ENCODE data around the gene MAEL. TPM values are rescaled to one million over a fixed set of nuclear protein-coding genes. Genes with fewer than 3 reads are reported as not detected.

The MAEL gene
- total and polyA plus RNA-seq, 7 experiments from 2014 or later: not detected

- H3K36me3 ChIP-seq (ENCODE audit: control insufficient read depth in 2 of 3, insufficient read depth in 3 of 3, low read length in 3 of 3): peaks cover 0 to 31% (median 0%) of the 10 kb centered on the region in 3 experiments
- Mint-ChIP-seq H3K36me3 (peaks cover 0 to 35% (median 5%) of the 10 kb centered on the region in 5 donors), H3K4me1 (peaks cover 0 to 8% (median 7%) of the 10 kb centered on the region in 7 donors), H3K4me3 (no peak overlapping the region), H3K9me3 (no peaks in the 10 kb centered on the region), H3K27ac (no peak overlapping the region), H3K27me3 (no peaks in the 10 kb centered on the region)
- H3K27me3 ChIP-seq (ENCODE audit: control insufficient read depth in 2 of 2, insufficient read depth in 2 of 2, low read length in 2 of 2): no peaks in the 10 kb centered on the region
- H3K4me1 ChIP-seq (ENCODE audit: control insufficient read depth in 2 of 2, insufficient read depth in 2 of 2, low read length in 2 of 2): peaks cover 0 to 4% of the 10 kb centered on the region in 2 donors
- intact Hi-C loops (cut with micrococcal nuclease): loop anchor here (5.0 to 10.0 kb wide), 2 partner anchors 1130 to 1132 kb away; no protein-coding TSS in a partner anchor
- peak; percentile 20 for ATAC-seq
- CTCF ChIA-PET: interaction anchor here (0.6 to 12.3 kb wide), 7 partner anchors 52 to 578 kb away, joined by 3 to 354 read pairs (median 3); no protein-coding TSS in a partner anchor
- H3K27ac ChIP-seq (ENCODE audit: low read depth, low read length): no peak overlapping the region
- no peak overlapping the region for H3K4me3 ChIP-seq (ENCODE audit: low read length)
- no peaks in the 10 kb centered on the region for H3K9me3 ChIP-seq (ENCODE audit: control insufficient read depth in 2 of 3, low read length in 3 of 3)
- peak in 1 of 9 donors; percentile 4 for DNase-seq
- POLR2A ChIA-PET: interaction anchor here (0.6 kb wide), 1 partner anchor 146 kb away, joined by 4 read pairs; no protein-coding TSS in a partner anchor
Measured at GRCh38 chr1:167057241-167057688, 68.2 kb downstream of the MAEL start.

GRCh38 chr1:167059045-167059808 is 70.1 kb downstream of the MAEL start:
- no peak overlapping the region for H3K4me3 ChIP-seq (ENCODE audit: low read length)

GRCh38 chr1:167059809-167060107 is 70.7 kb downstream of the MAEL start:
- CTCF ChIA-PET: interaction anchor here (0.6 to 12.3 kb wide), 35 partner anchors 13 to 1437 kb away, joined by 3 to 354 read pairs (median 4); partner anchors contain the start of genes GPA33, POU2F1 and STYXL2
- H3K27me3 ChIP-seq (ENCODE audit: control insufficient read depth in 2 of 2, insufficient read depth in 2 of 2, low read length in 2 of 2): no peaks in the 10 kb centered on the region
- no peak for DNase-seq
- Mint-ChIP-seq H3K4me3 (no peak overlapping the region), H3K36me3 (peaks cover 0 to 30% (median 0%) of the 10 kb centered on the region in 5 donors), H3K9me3 (no peaks in the 10 kb centered on the region), H3K27me3 (no peaks in the 10 kb centered on the region), H3K27ac (peak overlapping the region in 1 of 9 donors; percentile 11), H3K4me1 (peaks cover 0 to 10% (median 6%) of the 10 kb centered on the region in 7 donors)
- POLR2A ChIA-PET: interaction anchor here (1.6 to 4.0 kb wide), 2 partner anchors 30 to 149 kb away, joined by 4 to 23 read pairs; partner anchors contain the start of gene GPA33
- H3K4me3 ChIP-seq (ENCODE audit: low read length): no peak overlapping the region
- no peak for ATAC-seq
- no peak overlapping the region for H3K27ac ChIP-seq (ENCODE audit: low read depth, low read length)
- intact Hi-C loops (cut with micrococcal nuclease): loop anchor here (1.0 to 10.0 kb wide), 5 partner anchors 85 to 1135 kb away; partner anchors contain the start of gene ILDR2 (in 2 of the 2)
- H3K4me1 ChIP-seq (ENCODE audit: control insufficient read depth in 2 of 2, insufficient read depth in 2 of 2, low read length in 2 of 2): peaks cover 0 to 4% of the 10 kb centered on the region in 2 donors
- peaks cover 0 to 25% (median 0%) of the 10 kb centered on the region in 3 experiments for H3K36me3 ChIP-seq (ENCODE audit: control insufficient read depth in 2 of 3, insufficient read depth in 3 of 3, low read length in 3 of 3)
- H3K9me3 ChIP-seq (ENCODE audit: control insufficient read depth in 2 of 3, low read length in 3 of 3): no peaks in the 10 kb centered on the region

More at GRCh38 chr1:167059045-167059808, 70.1 kb downstream of the MAEL start:
- Histone ChIP-seq H3K27me3 (ENCODE audit: control insufficient read depth in 2 of 2, insufficient read depth in 2 of 2, low read length in 2 of 2) (no peaks in the 10 kb centered on the region), H3K27ac (ENCODE audit: low read depth, low read length) (no peak overlapping the region), H3K36me3 (ENCODE audit: control insufficient read depth in 2 of 3, insufficient read depth in 3 of 3, low read length in 3 of 3) (peaks cover 0 to 27% (median 0%) of the 10 kb centered on the region in 3 experiments), H3K4me1 (ENCODE audit: control insufficient read depth in 2 of 2, insufficient read depth in 2 of 2, low read length in 2 of 2) (peaks cover 0 to 4% of the 10 kb centered on the region in 2 donors), H3K9me3 (ENCODE audit: control insufficient read depth in 2 of 3, low read length in 3 of 3) (no peaks in the 10 kb centered on the region)
- no peaks in the 10 kb centered on the region for H3K27me3 Mint-ChIP-seq
- ChIA-PET CTCF (interaction anchor here (0.6 to 12.3 kb wide), 39 partner anchors 9 to 1438 kb away, joined by 3 to 354 read pairs (median 4); partner anchors contain the start of genes GPA33, ILDR2, POU2F1 and STYXL2), POLR2A (interaction anchor here (1.0 to 4.0 kb wide), 3 partner anchors 30 to 148 kb away, joined by 3 to 23 read pairs (median 4); partner anchors contain the start of gene GPA33)
- H3K4me1 Mint-ChIP-seq: peaks cover 0 to 8% (median 6%) of the 10 kb centered on the region in 7 donors
- intact Hi-C loops (cut with micrococcal nuclease): loop anchor here (1.0 to 10.0 kb wide), 4 partner anchors 84 to 1134 kb away; partner anchors contain the start of gene ILDR2 (in 2 of the 2)
- DNase-seq (peak; percentile 38 to 75 (median 57)), ATAC-seq (peak; percentile 78)
- no peaks in the 10 kb centered on the region for H3K9me3 Mint-ChIP-seq
- no peak overlapping the region for H3K4me3 Mint-ChIP-seq
- peaks cover 0 to 28% (median 0%) of the 10 kb centered on the region in 5 donors for H3K36me3 Mint-ChIP-seq
- peak overlapping the region in 6 of 9 donors; percentile 5 to 55 (median 25) for H3K27ac Mint-ChIP-seq

- Histone ChIP-seq H3K9me3 (ENCODE audit: control insufficient read depth in 2 of 3, low read length in 3 of 3) (no peaks in the 10 kb centered on the region), H3K27ac (ENCODE audit: low read depth, low read length) (no peak overlapping the region), H3K27me3 (ENCODE audit: control insufficient read depth in 2 of 2, insufficient read depth in 2 of 2, low read length in 2 of 2) (no peaks in the 10 kb centered on the region), H3K4me1 (ENCODE audit: control insufficient read depth in 2 of 2, insufficient read depth in 2 of 2, low read length in 2 of 2) (peaks cover 0 to 4% of the 10 kb centered on the region in 2 donors), H3K36me3 (ENCODE audit: control insufficient read depth in 2 of 3, insufficient read depth in 3 of 3, low read length in 3 of 3) (peaks cover 0 to 19% (median 0%) of the 10 kb centered on the region in 3 experiments), H3K4me3 (ENCODE audit: low read length) (no peak overlapping the region)
- H3K36me3 Mint-ChIP-seq: peaks cover 0 to 29% (median 0%) of the 10 kb centered on the region in 5 donors
- peaks cover 0 to 10% (median 6%) of the 10 kb centered on the region in 7 donors for H3K4me1 Mint-ChIP-seq
- ChIA-PET POLR2A (interaction anchor here (0.6 to 4.0 kb wide), 4 partner anchors 29 to 149 kb away, joined by 3 to 23 read pairs (median 5); partner anchors contain the start of gene GPA33), CTCF (interaction anchor here (0.6 to 12.3 kb wide), 36 partner anchors 13 to 460 kb away, joined by 3 to 354 read pairs (median 4); partner anchors contain the start of genes GPA33, POU2F1 and STYXL2)
- DNase-seq (no peak), ATAC-seq (no peak)
- H3K27me3 Mint-ChIP-seq: no peaks in the 10 kb centered on the region
- intact Hi-C loops (cut with micrococcal nuclease): loop anchor here in 1 of 2 donors (10.0 kb wide), 1 partner anchor 576 kb away; no protein-coding TSS in a partner anchor
- no peak overlapping the region for H3K4me3 Mint-ChIP-seq
- peak overlapping the region in 1 of 9 donors; percentile 29 for H3K27ac Mint-ChIP-seq
- H3K9me3 Mint-ChIP-seq: no peaks in the 10 kb centered on the region
Measured at GRCh38 chr1:167060141-167061072, 71.3 kb downstream of the MAEL start.

- Mint-ChIP-seq H3K4me1 (peaks cover 0 to 10% (median 6%) of the 10 kb centered on the region in 7 donors), H3K9me3 (no peaks in the 10 kb centered on the region), H3K4me3 (no peak overlapping the region), H3K27me3 (no peaks in the 10 kb centered on the region), H3K36me3 (peaks cover 0 to 24% (median 0%) of the 10 kb centered on the region in 5 donors), H3K27ac (peak overlapping the region in 2 of 9 donors; percentile 29 to 62)
- Histone ChIP-seq H3K36me3 (ENCODE audit: control insufficient read depth in 2 of 3, insufficient read depth in 3 of 3, low read length in 3 of 3) (peaks cover 0 to 16% (median 0%) of the 10 kb centered on the region in 3 experiments), H3K4me3 (ENCODE audit: low read length) (no peak overlapping the region), H3K4me1 (ENCODE audit: control insufficient read depth in 2 of 2, insufficient read depth in 2 of 2, low read length in 2 of 2) (peaks cover 0 to 4% of the 10 kb centered on the region in 2 donors), H3K9me3 (ENCODE audit: control insufficient read depth in 2 of 3, low read length in 3 of 3) (no peaks in the 10 kb centered on the region), H3K27ac (ENCODE audit: low read depth, low read length) (no peak overlapping the region), H3K27me3 (ENCODE audit: control insufficient read depth in 2 of 2, insufficient read depth in 2 of 2, low read length in 2 of 2) (no peaks in the 10 kb centered on the region)
- POLR2A ChIA-PET: interaction anchor here (0.6 to 4.0 kb wide), 3 partner anchors 29 to 150 kb away, joined by 3 to 23 read pairs (median 6); partner anchors contain the start of gene GPA33
- DNase-seq (no peak), ATAC-seq (no peak)
- intact Hi-C loops (cut with micrococcal nuclease): loop anchor here in 1 of 2 donors (10.0 kb wide), 1 partner anchor 576 kb away; no protein-coding TSS in a partner anchor
- CTCF ChIA-PET: interaction anchor here (0.6 to 12.3 kb wide), 19 partner anchors 13 to 478 kb away, joined by 3 to 354 read pairs (median 4); partner anchors contain the start of gene POU2F1
Measured at GRCh38 chr1:167061073-167061464, 72.0 kb downstream of the MAEL start.
